Embryonic facial prominence (tissue), 1 donor: ENCODE data around the gene RPLP2.

Experiments
- DNase-seq: peaks from one replicate; pipeline ENCODE4 v3.0.0-alpha.2; 2016; ENCODE audit errors: extremely low spot score

RPLP2 gene

GRCh38 chr11:836274-836673, 26.5 kb downstream of the RPLP2 start:
- no peak for DNase-seq

GRCh38 chr11:836700-837099, 26.9 kb downstream of the RPLP2 start:
- DNase-seq, result no peak

GRCh38 chr11:837189-837989, 27.6 kb downstream of the RPLP2 start:
- DNase-seq, result no peak

GRCh38 chr11:837990-838307, 28.2 kb downstream of the RPLP2 start:
- no peak for DNase-seq

GRCh38 chr11:838441-839279, 28.9 kb downstream of the RPLP2 start:
- no peak for DNase-seq

- DNase-seq, result no peak
These were observed 29.5 kb downstream of the RPLP2 start for GRCh38 chr11:839280-839623.

- DNase-seq, result no peak
These were observed 30.3 kb downstream of the RPLP2 start for GRCh38 chr11:839875-840617.

GRCh38 chr11:841981-842369, 32.2 kb downstream of the RPLP2 start:
- DNase-seq, result no peak

- peak; percentile 78 for DNase-seq
These were observed 32.7 kb downstream of the RPLP2 start, which contains the start of the genes POLR2L and TSPAN4 for GRCh38 chr11:842370-843002. TSS of gene POLR2L (minus strand) at chr11:842529. CDS start at chr11:842508, 21 bp downstream. TSS of gene TSPAN4 (plus strand) at chr11:842852. CDS start at chr11:850305, 7,453 bp downstream.

GRCh38 chr11:843086-843734, 33.4 kb downstream of the RPLP2 start:
- DNase-seq, result no peak

GRCh38 chr11:843818-844692, 34.3 kb downstream of the RPLP2 start:
- DNase-seq, result peak; percentile 64

GRCh38 chr11:844693-845644, 35.2 kb downstream of the RPLP2 start:
- peak; percentile 64 for DNase-seq

- no peak for DNase-seq
These were observed 36.2 kb downstream of the RPLP2 start for GRCh38 chr11:845872-846495.

- no peak for DNase-seq
These were observed 36.8 kb downstream of the RPLP2 start for GRCh38 chr11:846496-847098.

GRCh38 chr11:847876-848275, 38.1 kb downstream of the RPLP2 start:
- DNase-seq, result no peak

GRCh38 chr11:848380-848931, 38.7 kb downstream of the RPLP2 start:
- no peak for DNase-seq

GRCh38 chr11:849104-849824, 39.5 kb downstream of the RPLP2 start:
- DNase-seq, result no peak
